ENCODE data around the gene GMDS. TPM values are rescaled to one million over a fixed set of nuclear protein-coding genes. Genes with fewer than 3 reads are reported as not detected.
"Not testable (repeated sequence)": the region's sequence is repeated elsewhere in the genome, so short reads cannot be mapped to it uniquely, and the experiment has no call there.

The GMDS gene
- polyA plus RNA-seq, 1 donor: 8.2 TPM

- DNase-seq: no peak
These were observed 480.1 kb downstream of the GMDS start for GRCh38 chr6:1765160-1765903.

DNA sequence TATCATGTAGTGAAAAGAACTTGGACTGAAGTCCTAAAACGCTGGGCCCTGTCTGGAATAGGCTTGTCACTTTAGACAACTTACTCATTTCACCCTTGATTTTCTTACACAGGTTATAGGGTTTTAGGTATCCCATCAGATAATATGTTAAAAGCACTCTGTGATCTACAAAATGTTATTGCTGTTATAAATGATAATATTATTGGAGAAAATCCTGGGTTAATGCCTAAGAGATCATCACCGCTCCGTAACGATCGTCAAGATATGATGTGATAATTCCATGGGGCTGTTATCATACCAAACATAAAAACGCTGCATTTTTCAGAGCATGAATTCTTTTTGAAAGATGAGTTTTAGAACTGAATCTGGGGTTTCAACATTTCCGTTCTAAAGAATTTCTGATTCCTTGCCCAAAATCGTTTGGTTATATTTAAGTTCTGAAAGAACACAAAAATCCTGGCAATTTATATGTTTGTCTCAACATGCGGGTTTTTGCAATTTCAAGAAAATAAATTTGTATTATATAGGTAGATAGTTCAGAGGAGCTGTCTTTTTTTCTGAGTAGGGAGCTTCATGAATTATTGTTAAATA lies 480.9 kb downstream of the GMDS start:
- no peak for DNase-seq

- no peak for DNase-seq
These were observed 482.0 kb downstream of the GMDS start for GRCh38 chr6:1763404-1763803.

- no peak for DNase-seq
These were observed 483.2 kb downstream of the GMDS start for GRCh38 chr6:1762203-1762602.

GRCh38 chr6:1761477-1761877 lies 483.9 kb downstream of the GMDS start:
- DNase-seq: no peak

DNA sequence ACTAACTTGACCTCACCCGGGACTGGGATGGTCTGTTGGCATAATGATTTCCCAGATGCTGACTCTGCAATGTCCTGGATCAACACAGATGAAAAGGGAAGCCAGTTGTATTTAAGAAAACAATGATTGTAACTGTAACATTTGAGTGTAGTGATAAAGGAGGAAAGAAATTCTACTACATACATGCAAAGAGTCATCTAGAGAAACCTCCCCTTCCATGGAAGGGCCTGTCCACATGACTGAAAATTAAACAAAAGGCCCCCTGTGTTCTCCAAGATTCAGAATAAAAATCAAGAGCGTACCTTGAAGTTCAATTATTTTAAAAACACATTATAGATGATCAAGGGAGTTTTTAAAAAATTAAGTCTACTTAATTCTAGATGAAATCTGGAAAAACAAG lies 484.5 kb downstream of the GMDS start:
- no peak for DNase-seq

GRCh38 chr6:1759870-1760269 lies 485.5 kb downstream of the GMDS start:
- no peak for DNase-seq

GRCh38 chr6:1758076-1758679 lies 487.2 kb downstream of the GMDS start:
- DNase-seq: no peak

DNA sequence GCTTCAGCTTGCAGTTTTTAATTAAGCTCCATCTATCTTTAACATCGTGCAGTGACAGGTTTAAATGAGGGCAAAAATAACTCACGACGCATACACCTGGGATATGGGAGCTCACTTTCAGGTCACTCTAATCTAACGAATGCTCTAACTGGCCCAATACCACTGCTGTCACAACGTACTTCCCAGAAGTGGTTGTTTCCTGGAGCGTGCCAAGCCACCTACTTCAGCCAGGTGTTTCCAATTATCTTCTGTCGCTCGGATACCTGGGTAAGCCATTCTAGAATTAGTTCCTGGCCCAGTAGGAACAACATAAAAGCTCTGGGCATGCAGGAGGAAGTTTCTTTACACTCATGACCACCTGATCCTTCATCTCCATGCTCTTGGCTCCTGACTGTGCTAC lies 488.3 kb downstream of the GMDS start:
- no peak for DNase-seq

DNA sequence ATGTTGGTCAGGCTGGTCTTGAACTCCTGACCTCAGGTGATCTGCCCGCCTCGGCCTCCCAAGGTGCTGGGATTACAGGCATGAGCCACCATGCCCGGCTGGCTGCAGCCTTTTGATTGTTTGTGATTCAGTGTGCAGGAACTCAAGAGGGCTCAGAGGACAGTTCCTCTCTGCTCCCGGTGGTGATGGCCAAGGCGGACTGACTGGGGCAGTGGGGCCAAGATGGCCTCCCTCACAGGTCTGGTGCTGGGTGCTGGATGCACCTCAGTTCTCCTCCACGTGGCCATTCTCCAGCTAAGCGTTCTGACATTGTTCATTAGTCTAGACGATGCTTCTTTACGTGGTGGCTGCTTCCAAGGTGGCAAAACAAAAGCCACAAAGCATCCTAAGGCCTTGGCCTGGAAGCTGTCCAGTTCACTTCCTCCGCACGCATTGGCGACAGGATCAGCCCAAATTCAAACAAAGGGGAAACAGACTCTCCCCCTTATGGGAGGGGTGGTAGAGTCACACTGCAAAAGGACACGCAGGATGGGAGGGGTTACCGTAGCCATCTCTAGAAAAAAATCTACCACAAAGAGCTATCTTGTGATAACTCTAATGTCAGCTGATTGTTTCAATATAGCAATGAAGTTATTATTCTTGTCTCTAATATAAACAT lies 488.8 kb downstream of the GMDS start:
- no peak for DNase-seq

- not testable (repeated sequence) for DNase-seq
These were observed 494.3 kb downstream of the GMDS start for GRCh38 chr6:1751063-1751462.

- DNase-seq: no peak
These were observed 496.4 kb downstream of the GMDS start for GRCh38 chr6:1749041-1749440.

DNA sequence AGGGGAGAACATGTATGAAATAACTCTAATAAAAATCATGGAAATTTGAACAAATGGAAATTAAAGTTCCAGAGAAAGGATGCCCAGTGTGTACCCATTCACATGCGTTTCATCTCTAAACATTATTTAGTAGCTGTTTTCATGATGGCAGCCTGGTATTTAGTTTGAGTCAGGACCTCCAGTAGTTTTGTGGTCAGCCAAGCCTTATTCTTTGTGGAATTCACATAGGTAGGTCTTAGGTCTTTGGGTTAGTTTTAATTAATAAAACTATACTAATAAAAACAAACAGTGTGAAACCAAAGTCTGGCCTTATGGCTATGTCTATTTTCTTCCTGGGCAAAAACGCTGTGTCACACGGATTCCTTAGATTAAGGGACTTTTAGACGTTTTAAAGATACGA lies 497.9 kb downstream of the GMDS start:
- no peak for DNase-seq

DNA sequence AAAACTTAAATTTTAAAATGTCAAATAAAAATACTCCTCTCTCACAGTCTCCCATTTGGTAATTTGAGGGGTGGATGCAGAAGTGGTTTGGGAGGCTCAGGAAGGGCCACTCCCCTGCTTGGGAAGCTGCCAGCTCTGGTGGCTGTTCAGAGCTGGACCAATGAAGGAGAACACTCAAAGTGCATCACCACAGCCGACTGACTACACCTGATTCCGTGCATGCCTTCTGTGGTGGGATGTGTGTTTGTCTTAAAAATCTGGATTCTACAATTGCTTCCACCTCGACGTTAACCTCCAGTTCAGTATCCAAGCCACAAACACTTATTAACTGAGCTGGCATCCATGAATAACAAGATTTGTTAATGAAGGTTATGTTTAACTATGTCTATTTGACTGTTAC lies 498.4 kb downstream of the GMDS start:
- DNase-seq: no peak

DNA sequence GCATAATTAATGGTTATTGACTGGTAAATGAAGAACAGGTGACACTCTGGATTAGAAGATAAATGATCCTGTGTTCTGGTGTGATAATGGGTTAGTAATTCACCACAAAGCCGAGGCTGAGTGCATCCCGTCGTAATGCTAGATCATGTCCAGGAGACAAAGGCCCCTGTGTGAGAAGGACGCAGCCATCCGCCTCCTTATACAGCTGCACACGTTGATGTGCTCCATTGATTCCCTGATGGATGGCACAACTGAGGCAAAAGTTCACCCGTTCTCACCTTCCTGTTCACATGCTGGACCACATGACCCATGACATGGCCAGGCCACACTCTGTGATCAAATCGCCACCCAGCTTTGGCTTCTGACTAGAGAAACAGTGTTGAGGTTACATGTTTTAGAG lies 499.6 kb downstream of the GMDS start:
- no peak for DNase-seq

- DNase-seq: no peak
These were observed 500.9 kb downstream of the GMDS start for GRCh38 chr6:1744543-1744942.

DNA sequence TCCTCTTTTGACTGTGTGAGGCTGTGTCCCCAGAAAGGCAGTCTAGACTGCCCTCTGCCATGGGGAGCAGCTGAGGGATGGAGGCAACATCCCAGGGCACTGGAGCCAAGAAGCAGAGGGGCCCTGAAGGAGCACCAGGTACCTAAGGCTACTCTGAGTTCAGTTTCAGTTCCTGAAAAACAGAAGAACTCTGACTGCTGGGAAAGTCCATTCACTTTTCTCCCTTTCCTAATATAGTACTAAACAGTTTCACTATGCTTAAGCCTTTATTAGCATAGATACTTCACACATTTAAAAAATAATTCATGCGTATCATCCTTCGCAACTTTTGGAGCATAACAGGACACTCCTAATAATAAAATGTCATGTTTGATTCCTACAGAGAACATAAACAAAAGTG lies 505.7 kb downstream of the GMDS start:
- DNase-seq: no peak

DNA sequence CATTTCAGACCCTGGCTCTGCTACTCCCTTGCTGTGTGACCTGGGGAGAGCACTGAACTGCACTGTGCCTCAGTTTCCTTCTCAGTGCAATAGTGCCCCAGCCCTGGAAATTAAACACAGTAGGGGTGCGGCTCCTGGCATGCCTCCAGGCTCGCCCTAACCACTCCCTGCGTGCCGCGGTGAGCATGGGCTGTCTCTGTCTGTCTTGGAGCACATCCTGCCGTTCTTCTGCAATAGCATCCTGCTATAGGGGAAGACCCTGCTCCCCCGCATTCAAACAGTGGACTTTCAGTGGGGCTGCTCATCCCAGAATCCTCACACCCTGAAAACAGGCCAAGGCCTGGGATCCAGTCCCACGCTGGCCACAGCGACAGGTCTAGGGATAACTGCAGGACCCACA lies 506.2 kb downstream of the GMDS start:
- no peak for DNase-seq

DNA sequence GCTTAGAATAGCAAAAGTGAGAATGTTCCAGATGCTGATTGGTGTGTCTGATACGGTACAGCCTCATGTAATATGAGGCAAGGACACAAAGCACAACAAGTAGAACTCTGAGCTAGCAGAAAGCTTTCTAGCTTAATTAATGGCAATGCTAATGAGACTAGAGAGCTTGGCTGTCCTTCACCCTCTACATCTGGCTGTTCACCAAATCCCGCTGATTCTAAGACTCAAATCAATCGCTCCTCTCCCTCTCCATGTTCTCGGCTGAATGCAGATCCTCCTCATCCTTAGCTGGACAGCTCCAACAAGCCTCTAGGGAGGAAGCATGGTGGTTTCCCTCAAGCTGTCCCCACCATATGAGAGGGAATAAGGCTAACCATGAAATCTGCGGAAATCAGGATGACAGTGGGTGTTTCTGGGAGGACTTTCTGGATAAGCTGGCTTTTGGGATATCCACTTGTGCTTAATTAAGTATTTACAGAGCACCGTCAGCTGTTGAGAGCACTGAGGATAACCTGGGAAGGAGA lies 506.8 kb downstream of the GMDS start:
- DNase-seq: no peak

DNA sequence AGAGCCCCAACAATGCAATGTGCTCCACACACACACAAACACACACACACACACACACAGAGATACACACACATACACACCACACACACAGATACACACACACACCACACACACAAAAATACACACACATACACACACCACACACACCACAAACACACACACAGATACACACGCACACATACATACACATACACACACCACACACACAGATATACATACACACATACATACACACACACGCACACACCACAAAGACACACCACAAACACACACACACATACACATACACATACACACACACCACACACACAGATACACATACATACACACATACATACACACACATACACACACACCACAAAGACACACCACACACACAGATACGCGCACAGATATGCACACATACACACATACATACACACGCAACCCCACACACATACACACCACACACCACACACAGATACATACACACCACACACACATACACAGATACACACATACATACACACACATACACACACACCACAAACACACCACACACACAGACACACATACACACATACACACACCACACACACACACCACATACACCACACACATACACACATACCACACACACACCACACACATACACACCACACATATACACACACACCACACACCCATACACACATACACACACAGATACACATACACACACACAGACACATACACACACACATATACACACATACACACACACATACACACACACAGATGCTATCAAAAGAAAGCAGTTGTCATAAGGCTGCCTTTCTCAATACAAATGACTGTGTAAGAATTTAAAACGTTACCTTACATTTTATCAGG lies 507.7 kb downstream of the GMDS start:
- DNase-seq: no peak

DNA sequence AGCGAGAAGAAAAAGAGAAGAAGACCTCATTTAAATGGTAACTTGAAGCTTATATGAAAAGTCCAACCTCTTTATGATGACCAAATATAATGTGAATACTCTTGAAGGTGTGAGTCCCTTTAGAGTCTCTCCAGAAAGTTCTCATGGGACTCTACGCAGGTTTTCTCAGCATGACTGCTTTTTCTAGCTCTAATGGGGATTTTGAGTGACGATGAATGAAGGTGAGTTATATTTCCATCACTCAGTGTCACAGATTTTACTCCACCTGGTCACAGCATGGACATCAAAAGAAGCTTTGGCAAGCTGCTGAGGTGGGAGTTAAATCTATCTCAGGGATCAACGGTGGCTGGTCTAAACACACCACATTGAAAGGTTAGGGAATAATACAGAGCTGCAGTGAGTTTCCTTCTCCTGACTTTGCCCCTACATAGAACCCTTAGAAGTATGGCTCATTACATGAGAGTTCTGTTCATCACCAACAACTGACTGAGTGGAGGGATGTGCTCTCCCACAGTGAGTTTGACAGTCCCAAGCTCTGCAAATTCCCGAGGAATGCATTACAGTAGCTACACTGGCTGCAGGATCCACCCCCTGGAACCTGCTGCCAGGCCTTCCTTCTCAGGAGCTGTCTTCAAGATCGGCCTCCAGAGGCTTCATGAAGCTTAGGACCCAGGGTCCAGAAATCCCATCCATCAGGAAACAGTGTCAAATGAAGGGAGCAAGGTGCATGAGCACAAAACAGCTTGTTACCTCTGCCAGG lies 508.9 kb downstream of the GMDS start:
- no peak for DNase-seq
